Measurements from ENCODE around the gene ARMC12. TPM values are rescaled to one million over a fixed set of nuclear protein-coding genes. Genes with fewer than 3 reads are reported as not detected.

ARMC12 gene
- total and polyA plus RNA-seq, 2 of the 13 experiments (the other 11 are each of a cell fraction or from before 2014, with no cell fraction given) = 1.3 TPM; not detected in 1

- TF ChIP-seq CTCF (CRISPR knock-in tag; IDR thresholded peaks at IDR 0.05) = peak; percentile 89
- TF ChIP-seq ZNF317 (CRISPR knock-in tag; IDR thresholded peaks at IDR 0.05) = no peak
- TF ChIP-seq GATA4 (IDR thresholded peaks at IDR 0.05; ENCODE audit: borderline replicate concordance, low read depth) = no peak
- TF ChIP-seq PRDM10 (CRISPR knock-in tag; IDR thresholded peaks at IDR 0.05; ENCODE audit: low read depth) = no peak; the same call in 1 of the 2 replicates
- no peak for TF ChIP-seq FLYWCH1 (CRISPR knock-in tag; IDR thresholded peaks at IDR 0.05)
- TF ChIP-seq ZNF891 (CRISPR knock-in tag; IDR thresholded peaks at IDR 0.05) = peak; percentile 23; the same call in 1 of the 2 replicates
- TF ChIP-seq ZNF567 (CRISPR knock-in tag; IDR thresholded peaks at IDR 0.05; ENCODE audit: borderline replicate concordance) = 0 out of 2 replicates have a peak, but pooled peaks have one; percentile 17
- no peak for TF ChIP-seq GMEB2 (CRISPR knock-in tag; IDR thresholded peaks at IDR 0.05; ENCODE audit: low read depth)
- TF ChIP-seq MYC (CRISPR knock-in tag; IDR thresholded peaks at IDR 0.05; ENCODE audit: borderline replicate concordance) = no peak
- TF ChIP-seq MZF1 (CRISPR knock-in tag; IDR thresholded peaks at IDR 0.05; ENCODE audit: borderline replicate concordance) = no peak
- no peak for TF ChIP-seq ZNF775 (CRISPR knock-in tag; IDR thresholded peaks at IDR 0.05; ENCODE audit: borderline replicate concordance)
- TF ChIP-seq THAP8 (CRISPR knock-in tag; IDR thresholded peaks at IDR 0.05; ENCODE audit: borderline replicate concordance) = no peak
- TF ChIP-seq GATAD2A (CRISPR knock-in tag; IDR thresholded peaks at IDR 0.05) = peak; percentile 73
- TF ChIP-seq E2F1 (CRISPR knock-in tag; IDR thresholded peaks at IDR 0.05) = no peak
- no peak for TF ChIP-seq CBX5 (CRISPR knock-in tag; IDR thresholded peaks at IDR 0.05; ENCODE audit: borderline replicate concordance)
- no peak for TF ChIP-seq REL (CRISPR knock-in tag; conservative IDR thresholded peaks at IDR 0.05)
- TF ChIP-seq LBX2 (CRISPR knock-in tag; IDR thresholded peaks at IDR 0.05; ENCODE audit: borderline replicate concordance) = no peak
- 0 out of 2 replicates have a peak, but pooled peaks have one; percentile 19 for TF ChIP-seq SRF (IDR thresholded peaks at IDR 0.05; ENCODE audit: low read depth, low read length)
- 0 out of 2 replicates have a peak, but pooled peaks have one; percentile 40 for TF ChIP-seq MAFF (IDR thresholded peaks at IDR 0.05; ENCODE audit: low read depth, low read length)
- TF ChIP-seq ZNF335 (CRISPR knock-in tag; IDR thresholded peaks at IDR 0.05) = no peak
Measured at GRCh38 chr6:35737413-35738211, 780 bp downstream of the ARMC12 start (continued).

Measured in HepG2 (cell line).